ENCODE results near the gene EYS. TPM values are rescaled to one million over a fixed set of nuclear protein-coding genes. Genes with fewer than 3 reads are reported as not detected.

Gene EYS
- polyA plus RNA-seq, 1 of the 3 experiments (the other 2 are of a cell fraction): 0.05 TPM

GRCh38 chr6:64335195-64335594 is 1371.8 kb downstream of the EYS start:
- no peak for DNase-seq
- no peak overlapping the region for H3K4me2 ChIP-seq
- H3K27me3 ChIP-seq (ENCODE audit: insufficient read depth): no peaks in the 10 kb centered on the region
- H3K4me3 ChIP-seq (ENCODE audit: low read depth in 2 of 2, low read length in 1 of 2): no peak overlapping the region
- 61% methylated on average over 8 of the region's 8 CpGs for WGBS (ENCODE audit: low lambda C conversion rate)
- no peak overlapping the region for H2AFZ ChIP-seq (ENCODE audit: low read depth)
- H4K20me1 ChIP-seq (ENCODE audit: insufficient read depth): no peaks in the 10 kb centered on the region
- H3K9me2 ChIP-seq: no peaks in the 10 kb centered on the region
- TF ChIP-seq FOXJ3 (CRISPR knock-in tag; IDR thresholded peaks at IDR 0.05): no peak
- no peak for TF ChIP-seq ZBTB33 (IDR thresholded peaks at IDR 0.05; ENCODE audit: borderline replicate concordance, low read depth)
- no peak for TF ChIP-seq GATA2 (CRISPR knock-in tag; IDR thresholded peaks at IDR 0.05)
- no peak for TF ChIP-seq MEF2A (IDR thresholded peaks at IDR 0.05; ENCODE audit: borderline replicate concordance, low read depth)
- no peak for TF ChIP-seq RXRA (IDR thresholded peaks at IDR 0.05; ENCODE audit: borderline replicate concordance, low read depth)
- TF ChIP-seq JUND (IDR thresholded peaks at IDR 0.05): no peak
- no peak for TF ChIP-seq CTCF (IDR thresholded peaks at IDR 0.05)
- no peak for TF ChIP-seq GABPA (IDR thresholded peaks at IDR 0.05; ENCODE audit: low read depth)
- TF ChIP-seq TAF1 (IDR thresholded peaks at IDR 0.05; ENCODE audit: borderline replicate concordance, low read depth, low read length): no peak
- TF ChIP-seq USF1 (IDR thresholded peaks at IDR 0.05; ENCODE audit: borderline replicate concordance, low read depth): no peak
- no peak for TF ChIP-seq CHD2 (IDR thresholded peaks at IDR 0.05; ENCODE audit: low read length, partially characterized antibody)
- TF ChIP-seq IRF3 (IDR thresholded peaks at IDR 0.05; ENCODE audit: low read depth, low read length): no peak
- TF ChIP-seq TCF12 (IDR thresholded peaks at IDR 0.05): no peak
- TF ChIP-seq EP300 (IDR thresholded peaks at IDR 0.05; ENCODE audit: borderline replicate concordance in 1 of 2, low read depth in 1 of 2, low read length in 1 of 2): no peak
- no peak for TF ChIP-seq SIN3A (IDR thresholded peaks at IDR 0.05; ENCODE audit: borderline replicate concordance, low read depth, low read length)
- TF ChIP-seq PBX3 (IDR thresholded peaks at IDR 0.05): no peak
- ChIA-PET POLR2A (no interaction called here), CTCF (interaction anchor here (1.5 kb wide), 1 partner anchor 323 kb away, joined by 11 read pairs; no protein-coding TSS in a partner anchor)
- H3K27ac ChIP-seq (ENCODE audit: low read depth in 2 of 2, low read length in 1 of 2): no peak overlapping the region
- no peaks in the 10 kb centered on the region for H3K36me3 ChIP-seq (replicated peaks in 1 of 2; ENCODE audit: control insufficient read depth in 1 of 2, insufficient read depth in 2 of 2, low read length in 1 of 2)
- H3K9ac ChIP-seq: no peak overlapping the region
- no peaks in the 10 kb centered on the region for H3K9me3 ChIP-seq
- H3K79me2 ChIP-seq (ENCODE audit: insufficient read depth): no peaks in the 10 kb centered on the region
- H3K4me1 ChIP-seq (ENCODE audit: control insufficient read depth in 1 of 2, insufficient read depth in 2 of 2, low read depth in 1 of 2, low read length in 1 of 2): no peaks in the 10 kb centered on the region
- H3F3A ChIP-seq (replicated peaks; ENCODE audit: insufficient read depth): no peaks in the 10 kb centered on the region

All from SK-N-SH (cell line).